CD14-positive monocyte (primary cell): Measurements from ENCODE around the gene OLFML2B. TPM values are rescaled to one million over a fixed set of nuclear protein-coding genes. Genes with fewer than 3 reads are reported as not detected.
A peak's percentile ranks its signal among the peaks of the same experiment; 100 is the strongest.

Experiments used
- DNase-seq, 3 donors: peaks; one replicate each; pipeline ENCODE4 v3.0.0-alpha.2; 2011 to 2022
- H2AFZ ChIP-seq: 2 replicates; pipeline ENCODE4 v1.6.0; 2012; ENCODE audit warnings: mild to moderate bottlenecking, low read depth, low read length, inconsistent platforms; ENCODE audit not compliant: insufficient read depth, poor library complexity, severe bottlenecking
- H3K27ac ChIP-seq, 2 donors: 1 replicate in 1 of 2; 2 replicates in 1 of 2; pipeline ENCODE4 v1.5.1; 2012 to 2013; ENCODE audit warnings: low read length in 2 of 2, control low read depth in 1 of 2, inconsistent platforms in 1 of 2, low read depth in 1 of 2, mild to moderate bottlenecking in 1 of 2
- H3K27me3 ChIP-seq, 2 donors: one replicate each; pipeline versions ENCODE4 v1.6.0 to v1.6.1; 2011 to 2013; ENCODE audit warnings: low read length in 2 of 2; ENCODE audit not compliant: control insufficient read depth in 2 of 2, insufficient read depth in 2 of 2
- H3K36me3 ChIP-seq, 2 donors: replicated peaks in 1 of 2; 1 replicate in 1 of 2; 2 replicates in 1 of 2; pipeline versions ENCODE4 v1.5.1 to v1.6.1; 2012 to 2013; ENCODE audit warnings: low read length in 2 of 2, control low read depth in 1 of 2, inconsistent platforms in 1 of 2, mild to moderate bottlenecking in 1 of 2; ENCODE audit not compliant: insufficient read depth in 2 of 2, control insufficient read depth in 1 of 2
- H3K4me1 ChIP-seq, 2 donors: 1 replicate in 1 of 2; 2 replicates in 1 of 2; pipeline versions ENCODE4 v1.5.1 to v1.6.1; 2012 to 2013; ENCODE audit warnings: low read length in 2 of 2, control low read depth in 1 of 2, inconsistent platforms in 1 of 2, mild to moderate bottlenecking in 1 of 2, moderate library complexity in 1 of 2; ENCODE audit not compliant: insufficient read depth in 2 of 2, control insufficient read depth in 1 of 2
- H3K4me2 ChIP-seq: replicated peaks from 2 replicates; pipeline ENCODE3; 2012; ENCODE audit warnings: low read length, moderate library complexity, mild to moderate bottlenecking; ENCODE audit not compliant: poor library complexity, severe bottlenecking; ENCODE audit errors: extremely low read depth
- H3K4me3 ChIP-seq, 3 experiments: fragments of 200-600 bp in 1 of 3; sonication (generic) in 1 of 3; replicated peaks in 1 of 3; 1 replicate in 2 of 3; 2 replicates in 1 of 3; pipeline ENCODE4 v1.5.1; 2011 to 2013; ENCODE audit warnings: low read length in 3 of 3, mild to moderate bottlenecking in 3 of 3, control low read depth in 2 of 3, low read depth in 2 of 3, inconsistent platforms in 1 of 3, moderate library complexity in 1 of 3
- H3K79me2 ChIP-seq: 2 replicates; pipeline ENCODE4 v1.6.0; 2012; ENCODE audit warnings: mild to moderate bottlenecking, control low read depth, inconsistent platforms, low read length, moderate library complexity; ENCODE audit not compliant: insufficient read depth
- H3K9ac ChIP-seq: 2 replicates; pipeline ENCODE4 v1.6.0; 2017; ENCODE audit warnings: low read length, mild to moderate bottlenecking; ENCODE audit not compliant: insufficient read depth, poor library complexity, severe bottlenecking
- H3K9me3 ChIP-seq, 2 donors: replicated peaks in 1 of 2; 1 replicate in 1 of 2; 2 replicates in 1 of 2; pipeline versions ENCODE4 v1.5.1 to v1.6.1; 2012 to 2013; ENCODE audit warnings: low read length in 2 of 2, control low read depth in 1 of 2; ENCODE audit not compliant: control insufficient read depth in 1 of 2, insufficient read depth in 1 of 2
- H4K20me1 ChIP-seq: 2 replicates; pipeline ENCODE4 v1.6.0; 2012; ENCODE audit warnings: mild to moderate bottlenecking, low read length, control low read depth, moderate library complexity; ENCODE audit not compliant: insufficient read depth
- H3K27ac Mint-ChIP-seq, 7 donors: one replicate each; pipeline ENCODE4 v1.8.0; 2020; ENCODE audit warnings: mild to moderate bottlenecking in 7 of 7, mixed read lengths in 7 of 7, moderate library complexity in 6 of 7, inconsistent platforms in 2 of 7
- H3K27me3 Mint-ChIP-seq, 3 donors: one replicate each; pipeline ENCODE4 v1.8.0; 2021 to 2022; ENCODE audit warnings: low read depth in 3 of 3, mild to moderate bottlenecking in 3 of 3, mixed read lengths in 3 of 3, moderate library complexity in 3 of 3, inconsistent platforms in 1 of 3
- H3K36me3 Mint-ChIP-seq, 2 donors: one replicate each; pipeline ENCODE4 v1.8.0; 2020; ENCODE audit warnings: mixed read lengths in 2 of 2, inconsistent platforms in 1 of 2, mild to moderate bottlenecking in 1 of 2
- H3K4me1 Mint-ChIP-seq: one replicate; pipeline ENCODE4 v1.8.0; 2020; ENCODE audit warnings: mild to moderate bottlenecking, mixed read lengths
- H3K4me3 Mint-ChIP-seq, 2 donors: one replicate each; pipeline ENCODE4 v1.8.0; 2020; ENCODE audit warnings: mild to moderate bottlenecking in 2 of 2, mixed read lengths in 2 of 2, moderate library complexity in 1 of 2
- H3K9me3 Mint-ChIP-seq, 7 donors: one replicate each; pipeline ENCODE4 v1.8.0; 2020 to 2022; ENCODE audit warnings: mixed read lengths in 7 of 7, mild to moderate bottlenecking in 6 of 7, moderate library complexity in 6 of 7, inconsistent platforms in 2 of 7
- WGBS: methylation state at CpG from one replicate; pipeline ENCODE4 v1.1.5; 2013; ENCODE audit warnings: missing lambda C conversion rate; ENCODE audit not compliant: insufficient coverage; 5-methylcytosine and 5-hydroxymethylcytosine counted together
- intact Hi-C, 2 donors: fragments of 100-400 bp; cut with micrococcal nuclease; formaldehyde crosslinking; loops; one replicate each; pipeline versions ENCODE4 v1.15.0 to v1.15.1; 2023
- polyA plus RNA-seq, 3 donors: library from polyadenylated mRNA; depleted of rRNA in 1 of 3; unstranded in 2 of 3; stranded (reverse) in 1 of 3; fragments of 300-500 nt in 2 of 3; fragments of >200 nt in 1 of 3; fragmentation: Illumina TruSeq in 2 of 3; gene quantifications; 1 replicate in 2 of 3; 2 replicates in 1 of 3; pipeline ENCODE4 v1.2.3, GENCODE V29; 2012 to 2021
- TF ChIP-seq, protein P1 (sequence below): fragments of 200-600 bp; IDR thresholded peaks from one replicate; pipeline ENCODE4 v1.8.0; 2022; ENCODE audit warnings: antibody characterized with exemption, mild to moderate bottlenecking

The OLFML2B gene
- polyA plus RNA-seq, 3 donors = 0.66 to 1.4 (median 0.95) TPM

DNA sequence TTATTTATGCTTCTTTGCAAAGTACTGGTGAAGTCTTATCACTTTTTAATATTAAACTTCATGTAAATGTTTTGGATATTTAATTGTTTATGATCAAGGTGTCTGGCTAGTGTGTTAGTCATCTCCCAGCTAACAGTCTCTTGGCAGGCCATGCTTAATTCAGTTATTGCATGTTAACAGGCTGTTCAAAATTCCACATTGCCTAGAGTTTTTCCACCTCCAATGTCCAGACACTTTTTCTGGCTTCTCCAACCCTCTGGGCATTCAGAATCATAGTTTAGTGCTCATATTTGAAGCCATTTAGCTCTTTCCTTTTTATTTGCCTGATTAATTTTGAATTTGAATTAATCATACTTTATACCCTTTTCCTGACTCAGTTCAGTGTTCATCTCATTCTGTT lies 69.2 kb downstream of the OLFML2B start:
- peaks cover 0 to 1% (median 0%) of the 10 kb centered on the region in 7 donors for H3K9me3 Mint-ChIP-seq
- H3K4me1 ChIP-seq = peaks cover 21% of the 10 kb centered on the region in 2 donors
- intact Hi-C loops = no loop called here
- H3K36me3 Mint-ChIP-seq = peaks cover 34 to 35% of the 10 kb centered on the region in 2 donors
- H3K9ac ChIP-seq = no peak overlapping the region
- TF ChIP-seq, protein P1, sequence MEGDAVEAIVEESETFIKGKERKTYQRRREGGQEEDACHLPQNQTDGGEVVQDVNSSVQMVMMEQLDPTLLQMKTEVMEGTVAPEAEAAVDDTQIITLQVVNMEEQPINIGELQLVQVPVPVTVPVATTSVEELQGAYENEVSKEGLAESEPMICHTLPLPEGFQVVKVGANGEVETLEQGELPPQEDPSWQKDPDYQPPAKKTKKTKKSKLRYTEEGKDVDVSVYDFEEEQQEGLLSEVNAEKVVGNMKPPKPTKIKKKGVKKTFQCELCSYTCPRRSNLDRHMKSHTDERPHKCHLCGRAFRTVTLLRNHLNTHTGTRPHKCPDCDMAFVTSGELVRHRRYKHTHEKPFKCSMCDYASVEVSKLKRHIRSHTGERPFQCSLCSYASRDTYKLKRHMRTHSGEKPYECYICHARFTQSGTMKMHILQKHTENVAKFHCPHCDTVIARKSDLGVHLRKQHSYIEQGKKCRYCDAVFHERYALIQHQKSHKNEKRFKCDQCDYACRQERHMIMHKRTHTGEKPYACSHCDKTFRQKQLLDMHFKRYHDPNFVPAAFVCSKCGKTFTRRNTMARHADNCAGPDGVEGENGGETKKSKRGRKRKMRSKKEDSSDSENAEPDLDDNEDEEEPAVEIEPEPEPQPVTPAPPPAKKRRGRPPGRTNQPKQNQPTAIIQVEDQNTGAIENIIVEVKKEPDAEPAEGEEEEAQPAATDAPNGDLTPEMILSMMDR = no peak
- no peaks in the 10 kb centered on the region for H3K79me2 ChIP-seq
- no peak overlapping the region for H2AFZ ChIP-seq
- no peaks in the 10 kb centered on the region for H4K20me1 ChIP-seq
- H3K36me3 ChIP-seq = peaks cover 11 to 42% of the 10 kb centered on the region in 2 donors
- peaks cover 25% of the 10 kb centered on the region for H3K4me1 Mint-ChIP-seq
- H3K27me3 ChIP-seq = no peaks in the 10 kb centered on the region
- peaks cover 0 to 2% (median 0%) of the 10 kb centered on the region in 3 donors for H3K27me3 Mint-ChIP-seq
- H3K9me3 ChIP-seq = no peaks in the 10 kb centered on the region
- H3K27ac Mint-ChIP-seq = peak overlapping the region in 3 of 7 donors; percentile 4 to 78 (median 53)
- peak overlapping the region in 1 of 2 donors; percentile 37 for H3K27ac ChIP-seq
- peak overlapping the region in 1 of 3 experiments; percentile 26 for H3K4me3 ChIP-seq
- peak overlapping the region; percentile 36 for H3K4me2 ChIP-seq
- H3K4me3 Mint-ChIP-seq = no peak overlapping the region
- no peak for DNase-seq

DNA sequence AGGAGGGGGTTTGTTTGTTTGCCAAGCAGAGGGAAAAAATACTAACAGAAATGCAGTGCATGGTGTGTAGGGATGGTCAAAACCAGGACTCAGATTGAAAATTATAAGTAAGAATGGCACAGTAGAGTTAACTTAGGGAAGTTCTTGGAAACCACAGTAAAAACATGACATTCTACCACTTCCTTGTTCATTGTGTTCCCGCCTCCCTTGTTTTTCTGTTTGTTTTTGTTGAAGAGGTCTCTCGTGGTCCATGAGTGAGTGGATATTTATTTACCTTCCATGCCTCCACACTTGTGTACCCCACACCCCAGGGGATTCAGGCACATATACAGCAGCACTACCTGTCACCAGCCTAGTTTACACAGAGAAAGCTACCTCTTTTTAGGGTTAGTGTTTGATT lies 69.6 kb downstream of the OLFML2B start:
- TF ChIP-seq, protein P1 = no peak
- no peak overlapping the region for H3K9ac ChIP-seq
- peak overlapping the region; percentile 47 to 85 for H3K4me3 Mint-ChIP-seq

More for the DNA sequence above, 69.6 kb downstream of the OLFML2B start:
- no peak overlapping the region for H2AFZ ChIP-seq
- no CpG with 5 or more reads among the region's 2 CpGs for WGBS
- Mint-ChIP-seq H3K27me3 (peaks cover 0 to 2% (median 0%) of the 10 kb centered on the region in 3 donors), H3K27ac (peak overlapping the region; percentile 4 to 90 (median 53)), H3K36me3 (peaks cover 31 to 33% of the 10 kb centered on the region in 2 donors), H3K9me3 (peaks cover 0 to 1% (median 0%) of the 10 kb centered on the region in 7 donors), H3K4me1 (peaks cover 25% of the 10 kb centered on the region)
- peak overlapping the region in 1 of 2 donors; percentile 37 for H3K27ac ChIP-seq
- intact Hi-C loops = no loop called here
- H4K20me1 ChIP-seq = no peaks in the 10 kb centered on the region
- H3K4me2 ChIP-seq = peak overlapping the region; percentile 36
- peak overlapping the region in 1 of 3 experiments; percentile 26 for H3K4me3 ChIP-seq
- H3K9me3 ChIP-seq = no peaks in the 10 kb centered on the region
- H3K36me3 ChIP-seq = peaks cover 8 to 37% of the 10 kb centered on the region in 2 donors
- H3K27me3 ChIP-seq = no peaks in the 10 kb centered on the region
- peaks cover 21% of the 10 kb centered on the region in 2 donors for H3K4me1 ChIP-seq
- DNase-seq = peak in 2 of 3 donors; percentile 7 to 39
- no peaks in the 10 kb centered on the region for H3K79me2 ChIP-seq
